Activated CD4-positive, alpha-beta T cell treated with anti-CD3 and anti-CD28 coated beads, Interleukin-2, amount 10 ng/mL, durations not matched to agents 24 days and 14 days (primary cell): Measurements from ENCODE around the gene ATG4B. TPM values are rescaled to one million over a fixed set of nuclear protein-coding genes. Genes with fewer than 3 reads are reported as not detected.
A peak's percentile ranks its signal among the peaks of the same experiment; 100 is the strongest.

Source experiments
- DNase-seq: peaks from one replicate; pipeline ENCODE4 v3.0.0; 2022
- H3K27ac Mint-ChIP-seq: one replicate; pipeline ENCODE4 v1.8.0; 2022; ENCODE audit warnings: mild to moderate bottlenecking, mixed read lengths
- H3K27me3 Mint-ChIP-seq: one replicate; pipeline ENCODE4 v1.8.0; 2022; ENCODE audit warnings: mixed read lengths
- H3K36me3 Mint-ChIP-seq: one replicate; pipeline ENCODE4 v1.8.0; 2022; ENCODE audit warnings: low read depth, mild to moderate bottlenecking, mixed read lengths
- H3K4me1 Mint-ChIP-seq: one replicate; pipeline ENCODE4 v1.8.0; 2021; ENCODE audit warnings: mixed read lengths
- H3K4me3 Mint-ChIP-seq: one replicate; pipeline ENCODE4 v1.8.0; 2022; ENCODE audit warnings: mild to moderate bottlenecking, moderate library complexity, mixed read lengths
- H3K9me3 Mint-ChIP-seq: one replicate; pipeline ENCODE4 v1.8.0; 2021; ENCODE audit warnings: mixed read lengths
- intact Hi-C: fragments of 100-400 bp; cut with micrococcal nuclease; formaldehyde crosslinking; loops from one replicate; pipeline ENCODE4 v1.15.1; 2023
- total RNA-seq: library from RNA; stranded (reverse); gene quantifications from 2 replicates; pipeline ENCODE4 v1.2.3, GENCODE V29; 2022

ATG4B gene
- total RNA-seq, 1 donor from 2014 or later: 109 TPM

DNA sequence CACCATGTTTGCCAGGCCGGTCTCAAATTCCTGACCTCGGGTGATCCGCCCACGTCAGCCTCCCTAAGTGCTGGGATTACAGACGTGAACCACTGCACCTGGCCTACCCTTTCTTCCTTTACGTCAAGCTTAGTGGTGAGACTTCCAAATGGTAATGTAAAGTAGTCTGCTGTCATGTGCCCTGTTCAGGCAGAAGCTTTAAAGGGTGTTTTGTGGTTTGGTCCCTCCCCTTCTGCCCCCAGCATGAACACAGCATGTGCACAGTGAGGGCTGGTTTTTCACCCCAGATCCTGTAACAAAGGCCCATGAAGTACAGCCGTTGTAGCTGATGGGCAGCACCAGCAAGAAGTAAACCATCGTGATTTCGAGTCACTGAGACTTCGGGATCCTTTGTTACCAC is 51.8 kb downstream of the ATG4B start:
- peaks cover 34% of the 10 kb centered on the region for H3K36me3 Mint-ChIP-seq
- H3K4me3 Mint-ChIP-seq: peak overlapping the region; percentile 49
- no peaks in the 10 kb centered on the region for H3K9me3 Mint-ChIP-seq
- no peaks in the 10 kb centered on the region for H3K27me3 Mint-ChIP-seq
- DNase-seq: no peak
- intact Hi-C loops: loop anchor here (5.0 kb wide), 2 partner anchors 173 to 332 kb away; partner anchors contain the start of gene FARP2
- H3K27ac Mint-ChIP-seq: peak overlapping the region; percentile 17
- peaks cover 19% of the 10 kb centered on the region for H3K4me1 Mint-ChIP-seq

DNA sequence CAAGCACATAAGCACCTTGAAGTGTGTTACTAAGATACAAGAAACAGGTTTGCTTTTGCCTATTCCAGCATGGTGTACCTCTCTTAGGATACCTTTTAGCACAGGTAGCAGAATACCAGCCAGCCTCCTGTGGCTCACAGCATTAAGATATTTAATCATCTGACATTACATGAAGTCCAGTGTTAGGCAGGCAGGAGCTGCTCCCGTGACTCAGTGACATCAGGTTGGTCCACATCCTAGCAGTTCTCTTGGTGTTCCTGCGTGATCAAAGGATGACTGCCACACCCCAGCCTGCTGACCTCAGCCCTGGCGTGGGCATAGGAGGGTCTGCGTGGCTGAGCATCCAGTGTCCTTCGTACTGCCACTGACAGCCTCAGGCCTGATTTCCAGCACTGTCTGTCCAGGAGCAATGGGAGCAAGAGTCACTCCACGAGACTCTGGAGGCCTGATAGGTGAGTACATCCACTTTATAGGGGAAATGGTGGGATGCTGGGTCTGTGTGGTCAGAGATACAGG is 52.8 kb downstream of the ATG4B start:
- no peak for DNase-seq
- no peak overlapping the region for H3K27ac Mint-ChIP-seq
- H3K27me3 Mint-ChIP-seq: no peaks in the 10 kb centered on the region
- H3K4me3 Mint-ChIP-seq: no peak overlapping the region
- H3K9me3 Mint-ChIP-seq: no peaks in the 10 kb centered on the region
- peaks cover 33% of the 10 kb centered on the region for H3K36me3 Mint-ChIP-seq
- H3K4me1 Mint-ChIP-seq: peaks cover 17% of the 10 kb centered on the region
- intact Hi-C loops: no loop called here

DNA sequence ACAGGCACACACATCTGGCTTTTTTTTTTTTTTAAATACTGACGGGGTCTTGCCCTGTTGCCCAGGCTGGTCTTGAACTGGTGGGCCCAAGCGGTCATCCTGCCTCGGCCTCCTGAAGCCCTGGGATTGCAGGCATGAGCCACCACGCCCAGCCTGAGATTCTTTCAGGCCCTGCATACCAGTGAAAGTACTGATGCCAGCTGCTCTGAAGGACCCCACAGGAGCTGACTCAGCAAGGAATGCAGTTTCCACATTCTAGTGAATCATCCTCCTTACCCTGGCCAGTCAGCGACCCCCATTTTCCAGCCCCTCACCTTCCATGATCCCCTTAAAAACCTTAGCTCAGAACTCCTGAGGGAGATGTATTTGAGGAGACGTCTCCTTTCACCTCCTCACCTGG is 55.0 kb downstream of the ATG4B start:
- H3K27me3 Mint-ChIP-seq: no peaks in the 10 kb centered on the region
- H3K27ac Mint-ChIP-seq: no peak overlapping the region
- H3K4me1 Mint-ChIP-seq: peaks cover 11% of the 10 kb centered on the region
- no peak overlapping the region for H3K4me3 Mint-ChIP-seq
- DNase-seq: no peak
- peaks cover 34% of the 10 kb centered on the region for H3K36me3 Mint-ChIP-seq
- H3K9me3 Mint-ChIP-seq: no peaks in the 10 kb centered on the region
- intact Hi-C loops: no loop called here

DNA sequence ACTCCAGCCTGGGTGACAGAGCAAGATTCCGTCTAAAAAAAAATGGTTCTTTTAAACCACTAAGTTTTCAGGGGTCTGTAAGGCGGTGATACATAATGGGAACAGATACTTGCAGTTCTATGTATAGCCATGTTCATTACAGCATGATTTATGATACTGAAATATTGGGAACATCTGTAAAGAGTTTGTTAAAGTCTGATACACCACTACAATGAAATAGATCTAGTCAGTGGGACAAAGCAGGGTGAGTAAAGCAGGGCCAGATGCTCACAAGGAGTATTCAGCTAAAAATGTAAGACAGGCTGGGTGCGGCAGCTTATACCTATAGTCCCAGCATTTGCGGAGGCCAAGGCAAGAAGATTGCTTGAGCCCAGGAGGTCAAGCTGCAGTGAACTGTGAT is 58.2 kb downstream of the ATG4B start:
- Mint-ChIP-seq H3K9me3 (no peaks in the 10 kb centered on the region), H3K27me3 (no peaks in the 10 kb centered on the region), H3K4me3 (no peak overlapping the region), H3K27ac (no peak overlapping the region), H3K4me1 (peaks cover 7% of the 10 kb centered on the region), H3K36me3 (peaks cover 25% of the 10 kb centered on the region)
- intact Hi-C loops: no loop called here
- no peak for DNase-seq

DNA sequence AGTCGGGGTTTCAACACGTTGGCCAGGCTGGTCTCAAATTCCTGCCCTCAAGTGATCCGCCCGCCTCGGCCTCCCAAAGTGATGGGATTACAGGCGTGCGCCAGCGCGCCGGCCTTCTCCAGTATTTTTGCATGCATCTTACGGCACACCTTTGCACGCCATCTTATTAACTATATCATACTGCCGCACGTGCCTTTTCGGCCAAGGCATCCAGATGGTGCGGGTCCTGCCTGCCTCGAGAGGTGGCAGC is 63.6 kb downstream of the ATG4B start:
- no peak for DNase-seq
- H3K27ac Mint-ChIP-seq: peak overlapping the region; percentile 91
- intact Hi-C loops: loop anchor here (1.0 to 5.0 kb wide), 4 partner anchors 64 to 386 kb away; partner anchors contain the start of genes ATG4B, FARP2, HDLBP and SEPTIN2
- H3K4me1 Mint-ChIP-seq: peaks cover 15% of the 10 kb centered on the region
- no peaks in the 10 kb centered on the region for H3K27me3 Mint-ChIP-seq
- H3K4me3 Mint-ChIP-seq: peak overlapping the region; percentile 92
- no peaks in the 10 kb centered on the region for H3K9me3 Mint-ChIP-seq
- H3K36me3 Mint-ChIP-seq: peaks cover 26% of the 10 kb centered on the region

DNA sequence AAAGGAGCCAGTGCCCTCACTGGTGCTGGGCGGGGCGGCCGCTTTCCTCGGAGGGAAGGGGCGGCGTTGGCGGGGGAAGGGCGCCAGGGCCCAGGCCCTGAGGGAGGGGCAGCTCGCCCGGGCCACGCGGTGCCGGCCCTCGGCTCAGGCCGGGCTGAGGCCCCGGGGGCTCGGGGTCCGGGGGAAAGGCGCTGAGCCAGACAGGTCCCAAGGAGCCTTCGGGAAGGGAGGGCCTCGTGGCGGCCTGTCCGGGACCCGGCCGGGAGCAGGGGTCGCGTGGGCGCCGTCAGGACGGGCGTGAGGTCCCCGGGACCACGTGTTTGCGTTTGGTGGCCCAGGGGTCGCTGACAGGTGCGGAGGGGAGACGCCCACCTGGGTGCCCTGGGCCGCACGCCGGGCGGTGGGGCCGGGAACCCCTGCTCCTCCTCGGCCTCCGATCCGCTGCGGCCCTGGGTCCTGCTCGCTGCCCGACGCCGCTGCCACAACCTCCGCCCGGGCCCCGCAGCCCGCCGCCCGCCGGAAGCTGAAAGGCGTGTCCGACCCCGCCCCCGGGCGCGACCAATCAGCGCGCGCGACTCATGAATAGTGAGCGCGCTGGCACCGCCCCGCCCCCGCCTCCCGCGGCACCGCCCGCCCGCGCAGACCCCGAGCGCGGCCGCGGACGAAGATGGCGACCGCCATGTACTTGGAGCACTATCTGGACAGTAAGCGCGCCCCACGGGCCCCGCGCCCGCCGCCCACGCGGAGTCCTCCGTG is 64.1 kb downstream of the ATG4B start, which contains the start of gene ING5:
Gene ING5 (plus strand): TSS at position 641 of the 756 bp plus-strand sequence. CDS start 27 bp downstream, at position 668.
- H3K36me3 Mint-ChIP-seq: peaks cover 28% of the 10 kb centered on the region
- H3K27me3 Mint-ChIP-seq: no peaks in the 10 kb centered on the region
- intact Hi-C loops: loop anchor here (1.0 to 5.0 kb wide), 7 partner anchors 15 to 386 kb away; partner anchors contain the start of genes ATG4B, D2HGDH, DTYMK and FARP2
- H3K4me1 Mint-ChIP-seq: peaks cover 15% of the 10 kb centered on the region
- peak within 1 kb of the TSS; percentile 91 for H3K27ac Mint-ChIP-seq
- H3K9me3 Mint-ChIP-seq: no peaks in the 10 kb centered on the region
- DNase-seq: peak; percentile 99
- peak within 1 kb of the TSS; percentile 92 for H3K4me3 Mint-ChIP-seq

DNA sequence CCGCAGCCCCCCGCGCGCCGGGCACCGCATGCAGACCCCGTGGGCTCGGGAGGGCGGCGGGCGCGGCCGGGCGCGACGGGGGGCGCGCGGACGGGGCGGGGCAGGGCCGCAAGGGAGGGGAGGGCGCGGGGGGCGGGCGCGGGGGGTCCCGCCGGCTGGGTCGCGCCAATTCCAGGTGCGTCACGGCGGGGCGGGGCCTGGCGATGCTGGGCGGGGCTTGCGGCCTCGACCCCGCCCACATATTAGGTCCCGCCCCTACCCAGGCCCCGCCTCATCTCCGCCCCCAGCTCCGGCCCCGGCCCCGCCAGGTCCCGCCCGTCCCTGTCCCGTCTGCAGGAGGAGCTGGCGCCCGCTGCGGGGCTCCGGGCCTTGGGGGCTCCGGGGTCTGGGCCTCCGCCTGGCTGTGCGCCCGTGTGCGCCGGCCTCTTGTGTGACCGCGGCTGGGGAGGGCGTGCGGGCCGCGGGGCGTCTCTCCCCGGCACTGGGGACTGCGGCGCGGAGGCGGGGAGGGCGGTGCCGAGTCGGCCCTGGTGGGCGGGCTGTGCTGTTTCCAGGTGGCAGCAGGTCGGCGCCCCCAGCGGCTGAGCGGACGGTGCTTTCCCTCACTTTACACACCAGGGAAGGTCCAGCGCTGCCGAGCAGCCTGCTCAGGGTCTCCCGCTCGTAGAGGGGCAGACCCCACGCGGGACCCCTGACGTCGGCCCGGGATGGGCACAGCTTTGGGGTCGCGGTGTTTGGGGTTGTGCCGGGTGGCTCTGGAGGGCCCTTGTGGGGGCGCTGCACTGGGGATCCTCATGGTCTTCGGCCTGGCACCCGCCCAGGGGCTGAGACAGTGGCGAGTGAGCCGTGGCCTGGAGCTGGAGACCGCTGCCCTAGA is 64.9 kb downstream of the ATG4B start:
- peaks cover 36% of the 10 kb centered on the region for H3K36me3 Mint-ChIP-seq
- intact Hi-C loops: loop anchor here (1.0 to 5.0 kb wide), 4 partner anchors 16 to 179 kb away; partner anchors contain the start of genes D2HGDH and DTYMK
- no peaks in the 10 kb centered on the region for H3K27me3 Mint-ChIP-seq
- peak; percentile 95 for DNase-seq
- peak overlapping the region; percentile 79 for H3K27ac Mint-ChIP-seq
- H3K4me1 Mint-ChIP-seq: peaks cover 15% of the 10 kb centered on the region
- no peaks in the 10 kb centered on the region for H3K9me3 Mint-ChIP-seq
- H3K4me3 Mint-ChIP-seq: peak overlapping the region; percentile 91

DNA sequence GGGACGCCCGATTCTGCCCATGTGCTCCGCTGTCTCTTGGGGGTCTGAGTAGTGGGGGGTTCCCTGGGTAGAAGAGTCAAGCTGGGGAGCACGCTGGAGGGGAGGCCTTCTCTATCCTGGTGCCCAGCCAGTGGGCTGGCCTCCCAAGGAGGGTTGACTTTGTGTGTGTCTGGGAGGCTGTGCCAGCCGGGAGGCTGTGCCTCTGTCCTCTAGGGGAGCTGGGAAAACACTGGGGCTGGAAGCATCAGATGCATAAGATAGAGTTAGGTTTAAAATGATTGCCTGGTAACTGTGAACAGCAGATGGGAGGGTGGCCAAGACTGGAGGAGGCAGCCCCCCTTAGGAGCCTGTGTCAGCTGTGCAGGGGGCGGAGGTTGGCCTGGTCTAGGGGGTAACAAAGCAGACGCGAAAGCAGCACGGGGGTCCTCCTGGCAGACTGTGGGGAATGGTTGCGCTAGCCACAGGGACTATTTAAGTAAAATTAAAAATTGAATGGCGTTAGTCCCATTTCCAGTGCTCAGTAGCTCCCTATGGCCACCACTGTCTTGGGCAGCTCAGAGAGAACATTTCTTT is 65.6 kb downstream of the ATG4B start:
- DNase-seq: no peak
- Mint-ChIP-seq H3K9me3 (no peaks in the 10 kb centered on the region), H3K4me1 (peaks cover 13% of the 10 kb centered on the region), H3K27ac (peak overlapping the region; percentile 79), H3K4me3 (peak overlapping the region; percentile 91), H3K36me3 (peaks cover 43% of the 10 kb centered on the region), H3K27me3 (no peaks in the 10 kb centered on the region)
- intact Hi-C loops: loop anchor here (5.0 kb wide), 1 partner anchor 159 kb away; no protein-coding TSS in a partner anchor

DNA sequence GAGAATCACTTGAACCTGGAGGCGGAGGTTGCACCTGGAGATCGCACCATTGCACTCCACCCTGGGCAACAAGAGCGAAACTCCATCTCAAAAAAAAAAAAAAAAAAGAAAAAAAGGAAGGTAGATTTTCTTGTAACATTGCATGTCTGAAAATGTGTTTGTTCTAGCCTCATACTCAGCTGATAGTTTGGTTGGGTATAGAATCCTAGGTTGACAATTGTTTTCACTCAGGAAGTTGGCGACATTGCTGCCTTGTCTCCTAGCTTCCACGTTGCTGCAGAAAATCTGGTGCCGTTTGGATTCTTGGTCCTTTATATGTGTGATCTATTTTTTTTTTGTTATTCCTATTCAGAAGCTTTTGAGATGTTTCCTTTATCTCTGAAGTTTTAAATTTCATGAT is 69.0 kb downstream of the ATG4B start:
- no peaks in the 10 kb centered on the region for H3K27me3 Mint-ChIP-seq
- intact Hi-C loops: no loop called here
- peaks cover 5% of the 10 kb centered on the region for H3K4me1 Mint-ChIP-seq
- no peaks in the 10 kb centered on the region for H3K9me3 Mint-ChIP-seq
- no peak overlapping the region for H3K27ac Mint-ChIP-seq
- peaks cover 60% of the 10 kb centered on the region for H3K36me3 Mint-ChIP-seq
- H3K4me3 Mint-ChIP-seq: no peak overlapping the region
- DNase-seq: no peak

DNA sequence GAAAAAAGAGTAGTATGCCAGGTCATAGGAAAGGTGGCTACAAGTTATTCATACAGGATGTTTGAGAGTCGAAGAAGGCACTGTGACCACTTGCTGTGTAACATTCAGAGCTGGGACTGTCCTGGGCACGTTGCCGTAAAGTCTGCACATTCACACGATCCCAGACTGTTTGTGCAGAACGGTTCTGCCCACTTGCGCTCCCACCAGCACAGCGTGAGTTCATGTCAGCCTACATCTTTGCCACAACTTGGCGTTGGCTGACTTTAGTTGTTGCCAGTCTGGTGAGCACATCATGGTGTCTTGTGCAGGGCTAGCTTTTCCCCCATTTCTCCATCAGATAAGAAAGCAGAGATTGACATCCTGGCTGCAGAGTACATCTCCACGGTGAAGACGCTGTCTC is 71.4 kb downstream of the ATG4B start:
- no peaks in the 10 kb centered on the region for H3K4me1 Mint-ChIP-seq
- H3K27me3 Mint-ChIP-seq: no peaks in the 10 kb centered on the region
- DNase-seq: no peak
- H3K36me3 Mint-ChIP-seq: peaks cover 67% of the 10 kb centered on the region
- H3K27ac Mint-ChIP-seq: no peak overlapping the region
- H3K9me3 Mint-ChIP-seq: no peaks in the 10 kb centered on the region
- H3K4me3 Mint-ChIP-seq: no peak overlapping the region
- intact Hi-C loops: no loop called here

DNA sequence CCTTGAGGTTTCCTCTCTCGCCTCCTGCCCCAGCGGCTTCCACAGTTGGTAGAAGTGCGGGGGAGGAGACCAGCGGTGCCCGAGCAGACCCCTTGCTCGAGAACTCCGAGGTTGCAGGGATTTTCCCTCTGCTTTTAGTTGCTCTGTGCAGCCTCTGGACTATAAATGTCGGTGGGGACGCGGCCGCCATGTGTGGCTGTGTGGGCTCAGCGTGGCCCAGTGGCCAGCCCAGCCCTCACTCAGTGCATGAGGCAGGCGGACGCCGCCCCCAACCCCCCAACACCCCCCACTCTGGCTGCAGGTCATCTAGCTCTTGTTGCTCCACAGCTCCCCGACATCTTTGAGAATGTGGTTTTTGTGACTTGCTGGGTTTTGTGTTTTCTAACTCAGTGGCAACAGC is 81.6 kb downstream of the ATG4B start:
- peaks cover 60% of the 10 kb centered on the region for H3K36me3 Mint-ChIP-seq
- H3K27me3 Mint-ChIP-seq: no peaks in the 10 kb centered on the region
- no peak overlapping the region for H3K27ac Mint-ChIP-seq
- no peak for DNase-seq
- intact Hi-C loops: no loop called here
- no peak overlapping the region for H3K4me3 Mint-ChIP-seq
- no peaks in the 10 kb centered on the region for H3K4me1 Mint-ChIP-seq
- no peaks in the 10 kb centered on the region for H3K9me3 Mint-ChIP-seq

DNA sequence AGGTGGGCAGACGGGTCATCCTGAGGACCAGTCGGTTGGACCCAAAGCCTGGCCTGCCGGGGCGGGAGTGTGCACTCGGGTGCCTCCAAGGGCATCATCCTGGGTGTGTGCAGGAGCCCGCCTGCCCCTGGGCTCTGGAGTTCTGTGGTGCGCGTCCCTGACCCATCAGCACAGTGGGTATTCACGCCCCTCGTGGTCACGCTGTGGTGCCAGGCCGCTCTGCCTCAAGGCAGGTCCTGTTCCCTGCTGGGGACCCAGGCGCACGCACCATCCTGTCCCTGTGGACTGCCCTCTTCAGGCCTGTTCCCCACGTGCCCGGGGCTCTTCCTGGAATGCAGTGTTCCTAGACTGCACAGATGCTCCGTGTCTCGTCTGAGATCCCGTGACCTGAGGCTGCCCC is 82.6 kb downstream of the ATG4B start:
- no peak overlapping the region for H3K27ac Mint-ChIP-seq
- H3K4me3 Mint-ChIP-seq: no peak overlapping the region
- H3K27me3 Mint-ChIP-seq: no peaks in the 10 kb centered on the region
- no peaks in the 10 kb centered on the region for H3K9me3 Mint-ChIP-seq
- peaks cover 56% of the 10 kb centered on the region for H3K36me3 Mint-ChIP-seq
- H3K4me1 Mint-ChIP-seq: no peaks in the 10 kb centered on the region
- intact Hi-C loops: no loop called here
- DNase-seq: no peak

DNA sequence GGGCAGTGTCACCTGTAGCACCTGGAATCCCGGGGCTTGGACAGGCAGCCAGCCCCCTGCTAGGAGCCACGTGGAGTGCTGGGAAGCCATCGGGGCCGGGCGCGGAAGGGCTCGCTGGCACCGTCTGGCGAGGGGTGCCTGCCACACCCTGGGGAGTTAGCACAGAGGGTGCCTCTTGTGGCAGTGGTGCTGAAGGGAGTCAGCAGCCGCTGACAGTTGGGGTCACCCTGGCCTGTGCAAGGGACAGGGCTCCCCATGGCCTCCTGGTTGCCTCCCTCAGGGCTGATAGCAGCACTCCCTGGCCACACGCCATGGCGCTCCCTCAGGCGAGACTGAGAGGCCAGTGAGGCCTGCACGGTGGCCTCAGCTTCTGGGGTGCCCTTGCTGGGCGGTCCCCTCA is 83.1 kb downstream of the ATG4B start:
- no peak for DNase-seq
- Mint-ChIP-seq H3K4me3 (no peak overlapping the region), H3K4me1 (no peaks in the 10 kb centered on the region), H3K9me3 (no peaks in the 10 kb centered on the region), H3K36me3 (peaks cover 56% of the 10 kb centered on the region), H3K27ac (no peak overlapping the region), H3K27me3 (no peaks in the 10 kb centered on the region)
- intact Hi-C loops: no loop called here
